ENCODE data around the gene KCNG2. TPM values are rescaled to one million over a fixed set of nuclear protein-coding genes. Genes with fewer than 3 reads are reported as not detected.

Gene KCNG2
- total RNA-seq, 1 donor: under 0.01 TPM

Other genes starting within 250 kb of the KCNG2 start
- gene CTDP1, start 118.1 kb upstream of the KCNG2 start, total RNA-seq: 20.7 and 21.3 TPM in 2 replicates
- gene SLC66A2, start 153.7 kb downstream of the KCNG2 start, total RNA-seq: 23.3 and 28.3 TPM in 2 replicates
- gene HSBP1L1, start 166.7 kb downstream of the KCNG2 start, total RNA-seq: 13.5 and 22.0 TPM in 2 replicates
- gene TXNL4A, start 190.6 kb downstream of the KCNG2 start, total RNA-seq: 46.6 and 59.9 TPM in 2 replicates
- 22.5 and 27.4 TPM in 2 replicates for gene RBFA, start 236.5 kb downstream of the KCNG2 start, total RNA-seq

Measured in fibroblast of villous mesenchyme (primary cell).